ENCODE results near the gene ZPBP2. TPM values are rescaled to one million over a fixed set of nuclear protein-coding genes. Genes with fewer than 3 reads are reported as not detected.
"Not testable (repeated sequence)": the region's sequence is repeated elsewhere in the genome, so short reads cannot be mapped to it uniquely, and the experiment has no call there.

The ZPBP2 gene
- total RNA-seq, 2 donors from 2014 or later, result not detected

DNA sequence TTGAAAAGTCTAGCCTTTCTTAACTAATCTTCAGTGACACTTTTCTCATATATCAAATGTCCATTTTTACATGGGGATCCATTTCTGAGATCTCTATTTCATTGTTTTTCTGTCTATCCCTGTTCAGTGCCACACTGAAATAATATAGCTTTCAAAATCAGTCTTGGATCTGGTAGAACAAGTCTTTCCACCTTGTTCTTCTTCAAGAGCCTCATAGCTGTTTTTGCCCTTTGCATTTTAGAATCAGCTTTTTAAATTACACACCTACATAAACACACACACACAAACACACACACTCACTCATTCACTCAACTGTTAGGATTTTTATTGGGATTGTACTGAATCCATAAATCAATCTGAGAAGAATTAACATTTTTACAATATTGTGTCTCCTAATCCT is 31.2 kb downstream of the ZPBP2 start:
- H3K9me3 Mint-ChIP-seq, result no peaks in the 10 kb centered on the region
- no peak overlapping the region for H3K27ac ChIP-seq (ENCODE audit: low read depth, low read length)

GRCh38 chr17:39902027-39902426 is 34.0 kb downstream of the ZPBP2 start:
- H3K27ac ChIP-seq (ENCODE audit: low read depth, low read length); H3K4me1 ChIP-seq (ENCODE audit: control insufficient read depth, insufficient read depth, low read length); H3K27ac Mint-ChIP-seq; H3K9me3 Mint-ChIP-seq; DNase-seq; H3K4me3 ChIP-seq (ENCODE audit: low read length); H3K4me3 Mint-ChIP-seq; H3K4me1 Mint-ChIP-seq; H3K9me3 ChIP-seq (ENCODE audit: control insufficient read depth, low read length); H3K27me3 ChIP-seq (ENCODE audit: control insufficient read depth, insufficient read depth, low read length, poor library complexity, severe bottlenecking); H3K36me3 ChIP-seq (ENCODE audit: control insufficient read depth, insufficient read depth, low read length); H3K27me3 Mint-ChIP-seq (ENCODE audit: insufficient read depth); H3K9ac ChIP-seq (ENCODE audit: extremely low read depth, low read length, poor library complexity, severe bottlenecking): not testable (repeated sequence)
- WGBS, 2 experiments (ENCODE audit: insufficient coverage in 1 of 2, insufficient read length in 1 of 2), result 85 to 100% methylated on average over 1 to 2 of the region's 2 CpGs
- H3K36me3 Mint-ChIP-seq (ENCODE audit: low read depth), result peaks cover 12% of the 10 kb centered on the region

More for the DNA sequence above, 31.2 kb downstream of the ZPBP2 start:
- Mint-ChIP-seq H3K27me3 (ENCODE audit: insufficient read depth) (peaks cover 2% of the 10 kb centered on the region), H3K27ac (no peak overlapping the region), H3K4me1 (peaks cover 6% of the 10 kb centered on the region), H3K4me3 (no peak overlapping the region), H3K36me3 (ENCODE audit: low read depth) (peaks cover 6% of the 10 kb centered on the region)
- no peak for TF ChIP-seq CTCF (conservative IDR thresholded peaks at IDR 0.05)
- Histone ChIP-seq H3K36me3 (ENCODE audit: control insufficient read depth, insufficient read depth, low read length) (no peaks in the 10 kb centered on the region), H3K4me1 (ENCODE audit: control insufficient read depth, insufficient read depth, low read length) (peaks cover 5% of the 10 kb centered on the region), H3K9ac (ENCODE audit: extremely low read depth, low read length, poor library complexity, severe bottlenecking) (no peak overlapping the region), H3K27me3 (ENCODE audit: control insufficient read depth, insufficient read depth, low read length, poor library complexity, severe bottlenecking) (no peaks in the 10 kb centered on the region), H3K4me3 (ENCODE audit: low read length) (no peak overlapping the region), H3K9me3 (ENCODE audit: control insufficient read depth, low read length) (no peaks in the 10 kb centered on the region)
- DNase-seq, result no peak

DNA sequence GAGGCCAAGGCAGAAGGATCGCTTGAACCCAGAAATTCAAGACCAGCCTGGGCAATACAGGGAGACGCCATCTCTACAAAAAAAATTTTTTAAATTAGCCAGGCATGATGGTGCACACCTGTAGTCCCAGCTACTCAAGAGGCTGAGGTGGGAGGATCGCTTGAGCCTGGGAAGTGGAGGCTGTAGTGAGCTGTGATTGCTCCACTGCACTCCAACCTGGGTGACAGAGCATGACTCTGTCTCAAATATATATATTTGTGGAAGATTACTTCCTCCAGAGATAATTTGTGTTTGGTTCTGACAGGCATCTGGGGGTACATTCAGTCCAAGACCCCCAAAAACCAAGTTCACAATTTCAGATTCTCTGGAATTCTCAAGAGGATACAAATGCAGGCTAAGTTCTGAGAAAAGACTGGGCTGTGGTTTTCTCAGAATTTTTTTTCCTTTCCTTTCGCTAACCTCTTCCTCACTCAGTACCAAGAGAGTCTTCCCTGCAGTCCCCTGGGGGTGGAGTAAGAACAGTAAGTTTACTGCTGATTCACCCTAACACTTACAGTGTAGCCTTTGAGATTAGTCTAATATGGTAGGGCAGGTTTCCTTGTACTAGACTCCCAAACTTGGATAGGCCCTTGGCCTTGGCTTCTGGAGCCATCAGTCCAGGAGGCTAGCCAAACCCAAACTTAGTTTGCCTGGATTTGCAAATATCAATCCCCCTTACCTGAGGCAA is 35.3 kb downstream of the ZPBP2 start:
- Mint-ChIP-seq H3K4me1 (no peaks in the 10 kb centered on the region), H3K27ac (no peak overlapping the region), H3K9me3 (no peaks in the 10 kb centered on the region), H3K4me3 (no peak overlapping the region), H3K36me3 (ENCODE audit: low read depth) (peaks cover 17% of the 10 kb centered on the region), H3K27me3 (ENCODE audit: insufficient read depth) (peaks cover 2% of the 10 kb centered on the region)
- no peaks in the 10 kb centered on the region for H3K9me3 ChIP-seq (ENCODE audit: control insufficient read depth, low read length)
- no peak for TF ChIP-seq CTCF (conservative IDR thresholded peaks at IDR 0.05)
- 90 to 100% methylated on average over 2 to 4 of the region's 4 CpGs for WGBS, 2 experiments (ENCODE audit: insufficient coverage in 1 of 2, insufficient read length in 1 of 2)
- no peaks in the 10 kb centered on the region for H3K27me3 ChIP-seq (ENCODE audit: control insufficient read depth, insufficient read depth, low read length, poor library complexity, severe bottlenecking)
- H3K27ac ChIP-seq (ENCODE audit: low read depth, low read length), result no peak overlapping the region
- no peaks in the 10 kb centered on the region for H3K36me3 ChIP-seq (ENCODE audit: control insufficient read depth, insufficient read depth, low read length)
- no peak overlapping the region for H3K9ac ChIP-seq (ENCODE audit: extremely low read depth, low read length, poor library complexity, severe bottlenecking)
- no peak overlapping the region for H3K4me3 ChIP-seq (ENCODE audit: low read length)
- no peaks in the 10 kb centered on the region for H3K4me1 ChIP-seq (ENCODE audit: control insufficient read depth, insufficient read depth, low read length)
- DNase-seq, result no peak

GRCh38 chr17:39904990-39905288 is 36.9 kb downstream of the ZPBP2 start:
- H3K27me3 Mint-ChIP-seq (ENCODE audit: insufficient read depth), result no peaks in the 10 kb centered on the region
- Histone ChIP-seq H3K9ac (ENCODE audit: extremely low read depth, low read length, poor library complexity, severe bottlenecking) (no peak overlapping the region), H3K9me3 (ENCODE audit: control insufficient read depth, low read length) (no peaks in the 10 kb centered on the region), H3K27me3 (ENCODE audit: control insufficient read depth, insufficient read depth, low read length, poor library complexity, severe bottlenecking) (no peaks in the 10 kb centered on the region), H3K4me1 (ENCODE audit: control insufficient read depth, insufficient read depth, low read length) (no peaks in the 10 kb centered on the region), H3K4me3 (ENCODE audit: low read length) (no peak overlapping the region), H3K27ac (ENCODE audit: low read depth, low read length) (no peak overlapping the region), H3K36me3 (ENCODE audit: control insufficient read depth, insufficient read depth, low read length) (peaks cover 11% of the 10 kb centered on the region)
- no peaks in the 10 kb centered on the region for H3K4me1 Mint-ChIP-seq
- no peak for DNase-seq
- H3K9me3 Mint-ChIP-seq, result no peaks in the 10 kb centered on the region
- no peak overlapping the region for H3K4me3 Mint-ChIP-seq
- no peak for TF ChIP-seq CTCF (conservative IDR thresholded peaks at IDR 0.05)
- WGBS, 2 experiments (ENCODE audit: insufficient coverage in 1 of 2, insufficient read length in 1 of 2), result 91 to 94% methylated on average over 3 of the region's 3 CpGs
- no peak overlapping the region for H3K27ac Mint-ChIP-seq
- peaks cover 25% of the 10 kb centered on the region for H3K36me3 Mint-ChIP-seq (ENCODE audit: low read depth)

All from endodermal cell (in vitro differentiated cells).